ENCODE results near the gene VWA5B1. TPM values are rescaled to one million over a fixed set of nuclear protein-coding genes. Genes with fewer than 3 reads are reported as not detected.

VWA5B1 gene
- total and polyA plus RNA-seq, 2 donors (not counting 3 experiments of a cell fraction or from before 2014, with no cell fraction given), result not detected

DNA sequence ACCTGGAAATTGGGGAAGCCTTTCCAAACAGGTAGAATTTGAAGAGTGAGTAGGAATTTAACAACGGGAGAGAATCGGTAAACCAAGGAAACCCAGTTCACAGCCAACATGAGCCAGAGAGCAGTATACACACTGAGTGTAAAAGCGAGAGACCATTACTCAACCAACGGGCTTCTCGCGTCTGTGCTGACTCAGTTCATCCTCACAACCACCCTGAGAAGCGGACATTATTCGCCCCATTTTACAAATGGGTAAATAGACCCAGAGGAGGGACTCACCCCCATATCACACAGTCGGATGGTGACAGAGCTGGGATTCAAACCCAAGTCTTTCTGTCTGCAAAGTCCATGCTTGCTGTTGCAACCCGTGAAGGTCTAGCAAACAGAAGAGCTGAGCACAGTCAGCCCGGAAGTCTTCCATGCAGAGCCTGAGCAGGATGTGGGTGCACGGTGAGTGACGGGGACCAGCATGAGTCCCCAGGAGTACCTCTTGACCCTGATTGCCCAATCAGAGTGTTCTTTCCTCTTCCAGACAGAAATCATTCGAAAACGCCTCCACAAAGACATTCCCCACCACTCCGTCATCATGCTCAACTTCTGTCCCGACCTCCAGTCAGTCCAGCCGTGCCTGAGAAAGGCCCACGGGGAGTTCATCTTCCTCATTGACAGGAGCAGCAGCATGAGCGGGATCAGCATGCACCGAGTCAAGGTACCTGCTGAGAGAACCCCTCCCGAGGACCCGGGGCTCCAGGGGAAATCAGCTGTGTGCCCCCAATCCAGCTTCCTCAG is 32.3 kb downstream of the VWA5B1 start:
- BruUV-seq (replicated peaks), result no TSS peak
- H3K27ac ChIP-seq (ENCODE audit: insufficient read depth, low read depth, low read length), result no peak overlapping the region

More for the DNA sequence above, 32.3 kb downstream of the VWA5B1 start:
- DNase-seq (ENCODE audit: low read depth, low spot score), result no peak
- Histone ChIP-seq H3K9ac (replicated peaks; ENCODE audit: extremely low read depth, insufficient read depth, low read length) (no peak overlapping the region), H3K79me2 (ENCODE audit: control insufficient read depth, insufficient read depth, low read length) (no peaks in the 10 kb centered on the region), H3K36me3 (ENCODE audit: control insufficient read depth in 2 of 2, extremely low read depth in 1 of 2, insufficient read depth in 2 of 2, low read length in 2 of 2) (no peaks in the 10 kb centered on the region), H3K9me3 (replicated peaks; ENCODE audit: control insufficient read depth, insufficient read depth, low read length) (no peaks in the 10 kb centered on the region), H3K27me3 (ENCODE audit: control insufficient read depth in 2 of 2, insufficient read depth in 2 of 2, low read length in 2 of 2) (peaks cover 1 to 7% of the 10 kb centered on the region in 2 experiments), H4K20me1 (replicated peaks; ENCODE audit: control insufficient read depth, extremely low read depth, insufficient read depth, low read length) (no peaks in the 10 kb centered on the region), H3K4me2 (ENCODE audit: insufficient read depth, low read length) (no peak overlapping the region), H2AFZ (ENCODE audit: low read depth, low read length) (no peak overlapping the region), H3K4me1 (ENCODE audit: control insufficient read depth, extremely low read depth, insufficient read depth, low read length) (no peaks in the 10 kb centered on the region), H3K4me3 (replicated peaks in 1 of 3; ENCODE audit: insufficient read depth in 1 of 3, low read depth in 1 of 3, low read length in 3 of 3) (no peak overlapping the region), H3K9me1 (replicated peaks; ENCODE audit: control insufficient read depth, extremely low read depth, insufficient read depth, low read length) (no peaks in the 10 kb centered on the region)
- no peak for TF ChIP-seq MYC (IDR thresholded peaks at IDR 0.05; ENCODE audit: low read depth, low read length)
- no peak for TF ChIP-seq POLR2A (IDR thresholded peaks at IDR 0.05; ENCODE audit: low read depth, low read length)
- TF ChIP-seq CTCF (IDR thresholded peaks at IDR 0.05; ENCODE audit: extremely low read depth in 1 of 2, insufficient read depth in 1 of 2, low read depth in 1 of 2, low read length in 2 of 2), result no peak
- TF ChIP-seq JUN (IDR thresholded peaks at IDR 0.05; ENCODE audit: borderline replicate concordance, insufficient read depth, insufficient read length, low read depth), result no peak
- no peak for TF ChIP-seq FOS (IDR thresholded peaks at IDR 0.05; ENCODE audit: borderline replicate concordance, insufficient read depth, low read length)
- TF ChIP-seq EZH2 (IDR thresholded peaks at IDR 0.05; ENCODE audit: borderline replicate concordance, low read depth, low read length, severe bottlenecking), result no peak
- TF ChIP-seq, protein P1, sequence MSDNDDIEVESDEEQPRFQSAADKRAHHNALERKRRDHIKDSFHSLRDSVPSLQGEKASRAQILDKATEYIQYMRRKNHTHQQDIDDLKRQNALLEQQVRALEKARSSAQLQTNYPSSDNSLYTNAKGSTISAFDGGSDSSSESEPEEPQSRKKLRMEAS (IDR thresholded peaks at IDR 0.05; ENCODE audit: insufficient read depth, insufficient read length), result no peak
- no peak for TF ChIP-seq GATA2 (IDR thresholded peaks at IDR 0.05; ENCODE audit: insufficient read depth, insufficient read length, low read depth, low read length)
- no peak for TF ChIP-seq POLR2AphosphoS5 (IDR thresholded peaks at IDR 0.05; ENCODE audit: insufficient read depth, low read depth, low read length)
- no peak for FAIRE-seq
- POLR2A ChIA-PET, result no interaction called here
- intact Hi-C loops (cut with micrococcal nuclease) (no loop called here), dilution Hi-C loops (cut with MboI; ENCODE audit: extremely low pct_ligation_motif_present, low sequenced_read_pairs) (no loop called here)
- CTCF ChIA-PET, result interaction anchor here (1.2 kb wide), 1 partner anchor 128 kb away, joined by 3 read pairs; no protein-coding TSS in a partner anchor
